Glutamatergic neuron (in vitro differentiated cells): ENCODE data around the gene ZNF618. TPM values are rescaled to one million over a fixed set of nuclear protein-coding genes. Genes with fewer than 3 reads are reported as not detected.

ENCODE experiments used
- DNase-seq: peaks from one replicate; pipeline ENCODE4 v3.0.0; 2022
- H3K27ac Mint-ChIP-seq: one replicate; pipeline ENCODE4 v1.8.0; 2020; ENCODE audit warnings: mild to moderate bottlenecking, mixed read lengths, inconsistent platforms; ENCODE audit not compliant: unreplicated experiment
- H3K27me3 Mint-ChIP-seq: one replicate; pipeline ENCODE4 v1.8.0; 2020; ENCODE audit warnings: mild to moderate bottlenecking, moderate library complexity, mixed read lengths, inconsistent platforms; ENCODE audit not compliant: unreplicated experiment
- H3K36me3 Mint-ChIP-seq: one replicate; pipeline ENCODE4 v1.8.0; 2020; ENCODE audit warnings: mild to moderate bottlenecking, mixed read lengths, inconsistent platforms; ENCODE audit not compliant: unreplicated experiment
- H3K4me1 Mint-ChIP-seq: one replicate; pipeline ENCODE4 v1.8.0; 2020; ENCODE audit warnings: mild to moderate bottlenecking, low read depth, mixed read lengths, inconsistent platforms; ENCODE audit not compliant: unreplicated experiment
- H3K4me3 Mint-ChIP-seq: one replicate; pipeline ENCODE4 v1.8.0; 2020; ENCODE audit warnings: mild to moderate bottlenecking, mixed read lengths, inconsistent platforms; ENCODE audit not compliant: unreplicated experiment
- H3K9me3 Mint-ChIP-seq: one replicate; pipeline ENCODE4 v1.8.0; 2020; ENCODE audit warnings: mild to moderate bottlenecking, moderate library complexity, mixed read lengths, inconsistent platforms; ENCODE audit not compliant: unreplicated experiment
- CTCF ChIP-seq: fragments of 200-600 bp; sonication (generic); IDR thresholded peaks from one replicate; pipeline ENCODE4 v1.5.0; 2021; ENCODE audit not compliant: partially characterized antibody, unreplicated experiment
- total RNA-seq: library from RNA; stranded (reverse); fragmentation: NEBNext Ultra II Directional; extraction: Animal tissue kit (Norgen Biotek cat#: 25700); gene quantifications from one replicate; pipeline ENCODE4 v1.2.1, GENCODE V29; 2021; ENCODE audit not compliant: unreplicated experiment

ZNF618 gene
- total RNA-seq, 1 donor from 2014 or later, result 114 TPM

- Mint-ChIP-seq H3K4me3 (no peak overlapping the region), H3K27ac (no peak overlapping the region), H3K36me3 (peaks cover 12% of the 10 kb centered on the region), H3K27me3 (peaks cover 8% of the 10 kb centered on the region), H3K4me1 (peaks cover 11% of the 10 kb centered on the region), H3K9me3 (peaks cover 6% of the 10 kb centered on the region)
- no peak for DNase-seq
- TF ChIP-seq CTCF, result no peak
Measured at GRCh38 chr9:113960768-113961167, 84.7 kb downstream of the ZNF618 start.

GRCh38 chr9:113962396-113962795 lies 86.3 kb downstream of the ZNF618 start:
- H3K4me3 Mint-ChIP-seq, result no peak overlapping the region
- no peak for TF ChIP-seq CTCF
- no peak for DNase-seq
- H3K27me3 Mint-ChIP-seq, result peaks cover 10% of the 10 kb centered on the region
- peaks cover 6% of the 10 kb centered on the region for H3K9me3 Mint-ChIP-seq
- H3K36me3 Mint-ChIP-seq, result peaks cover 12% of the 10 kb centered on the region
- H3K27ac Mint-ChIP-seq, result peak overlapping the region; percentile 53
- peaks cover 20% of the 10 kb centered on the region for H3K4me1 Mint-ChIP-seq

DNA sequence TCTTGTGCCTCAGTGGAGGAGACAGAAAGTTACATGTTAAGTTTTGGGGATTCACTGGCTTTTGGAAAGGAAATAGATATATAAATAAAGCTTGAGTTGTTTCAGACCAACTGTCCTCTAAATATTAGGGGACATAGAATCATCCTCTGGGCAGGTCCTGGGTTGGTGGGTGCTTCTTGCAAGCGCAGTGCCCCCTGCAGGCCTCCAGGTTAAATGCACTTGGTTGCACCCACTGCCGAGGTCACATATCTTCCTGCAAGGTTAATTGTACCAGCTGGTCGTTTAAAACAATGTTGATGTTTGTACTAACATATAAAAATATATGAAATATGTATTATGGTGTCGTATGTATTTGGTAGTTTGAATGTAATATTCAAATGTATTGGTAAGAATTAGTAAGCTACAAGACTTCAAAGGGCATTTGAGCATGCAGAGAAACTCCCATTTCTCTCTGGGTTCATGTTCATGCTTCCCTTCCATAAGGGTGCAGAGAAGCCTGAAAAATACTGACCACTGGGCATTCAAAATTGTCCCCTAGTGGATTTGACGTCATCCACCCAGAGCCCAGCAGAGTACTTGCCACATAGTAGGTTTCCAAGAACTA lies 87.0 kb downstream of the ZNF618 start:
- DNase-seq, result peak; percentile 71
- Mint-ChIP-seq H3K27ac (no peak overlapping the region), H3K4me3 (no peak overlapping the region), H3K36me3 (peaks cover 12% of the 10 kb centered on the region), H3K4me1 (peaks cover 24% of the 10 kb centered on the region), H3K27me3 (peaks cover 10% of the 10 kb centered on the region), H3K9me3 (peaks cover 6% of the 10 kb centered on the region)
- peak; percentile 80 for TF ChIP-seq CTCF

GRCh38 chr9:113963696-113964494 lies 87.8 kb downstream of the ZNF618 start:
- peak overlapping the region; percentile 79 for H3K27ac Mint-ChIP-seq
- H3K4me1 Mint-ChIP-seq, result peaks cover 24% of the 10 kb centered on the region
- no peak for TF ChIP-seq CTCF
- H3K27me3 Mint-ChIP-seq, result peaks cover 8% of the 10 kb centered on the region
- H3K9me3 Mint-ChIP-seq, result peaks cover 6% of the 10 kb centered on the region
- peaks cover 12% of the 10 kb centered on the region for H3K36me3 Mint-ChIP-seq
- no peak overlapping the region for H3K4me3 Mint-ChIP-seq
- no peak for DNase-seq
